GM13977 (cell line): ENCODE results near the gene RBFOX2.
"Not testable (repeated sequence)": the region's sequence is repeated elsewhere in the genome, so short reads cannot be mapped to it uniquely, and the experiment has no call there.

Experiments used
- DNase-seq: peaks from one replicate; pipeline ENCODE4 v3.0.0; 2012; ENCODE audit warnings: low spot score
- in situ Hi-C: fragments of 300-500 bp; cut with MboI; formaldehyde crosslinking; loops from one replicate; pipeline ENCODE4 v1.12.0; 2022; ENCODE audit warnings: low sequenced_read_pairs, low pct_unique_long_range_greater_than_20kb, mixed read lengths, inconsistent platforms; ENCODE audit not compliant: unreplicated experiment
- TF ChIP-seq, protein P1 (sequence below): IDR thresholded peaks from 2 replicates; pipeline ENCODE4 v1.5.1; 2012; ENCODE audit warnings: mild to moderate bottlenecking, control low read depth; ENCODE audit not compliant: insufficient read depth; ENCODE audit errors: extremely low read depth, missing control alignments

Gene RBFOX2

DNA sequence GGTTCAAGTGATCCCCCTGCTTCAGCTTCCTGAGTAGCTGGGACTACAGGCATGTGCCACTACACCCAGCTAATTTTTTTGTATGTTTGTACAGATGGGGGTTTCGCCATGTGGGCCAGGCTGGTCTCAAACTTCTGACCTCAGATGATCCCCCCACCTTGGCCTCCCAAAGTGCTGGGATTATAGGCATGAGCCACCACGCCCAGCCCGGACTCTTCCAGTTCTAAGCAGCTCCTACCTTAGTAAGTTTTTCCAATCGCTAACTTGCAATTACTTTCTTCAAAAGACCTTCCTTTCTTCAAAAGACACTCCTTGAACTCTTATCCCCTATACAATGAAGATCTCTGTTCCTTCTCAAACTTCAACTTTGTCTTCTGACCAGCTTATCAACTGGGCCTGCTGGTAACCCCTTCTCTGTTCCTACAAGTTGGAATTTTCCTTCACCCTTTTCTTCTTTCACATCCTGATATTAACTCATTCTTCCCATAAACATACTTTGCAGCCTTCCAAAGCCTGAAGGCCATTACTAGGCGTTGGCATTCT is 25.8 kb downstream of the RBFOX2 start:
- no peak for DNase-seq
- TF ChIP-seq, protein P1, sequence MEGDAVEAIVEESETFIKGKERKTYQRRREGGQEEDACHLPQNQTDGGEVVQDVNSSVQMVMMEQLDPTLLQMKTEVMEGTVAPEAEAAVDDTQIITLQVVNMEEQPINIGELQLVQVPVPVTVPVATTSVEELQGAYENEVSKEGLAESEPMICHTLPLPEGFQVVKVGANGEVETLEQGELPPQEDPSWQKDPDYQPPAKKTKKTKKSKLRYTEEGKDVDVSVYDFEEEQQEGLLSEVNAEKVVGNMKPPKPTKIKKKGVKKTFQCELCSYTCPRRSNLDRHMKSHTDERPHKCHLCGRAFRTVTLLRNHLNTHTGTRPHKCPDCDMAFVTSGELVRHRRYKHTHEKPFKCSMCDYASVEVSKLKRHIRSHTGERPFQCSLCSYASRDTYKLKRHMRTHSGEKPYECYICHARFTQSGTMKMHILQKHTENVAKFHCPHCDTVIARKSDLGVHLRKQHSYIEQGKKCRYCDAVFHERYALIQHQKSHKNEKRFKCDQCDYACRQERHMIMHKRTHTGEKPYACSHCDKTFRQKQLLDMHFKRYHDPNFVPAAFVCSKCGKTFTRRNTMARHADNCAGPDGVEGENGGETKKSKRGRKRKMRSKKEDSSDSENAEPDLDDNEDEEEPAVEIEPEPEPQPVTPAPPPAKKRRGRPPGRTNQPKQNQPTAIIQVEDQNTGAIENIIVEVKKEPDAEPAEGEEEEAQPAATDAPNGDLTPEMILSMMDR, result no peak
- in situ Hi-C loops, result no loop called here

DNA sequence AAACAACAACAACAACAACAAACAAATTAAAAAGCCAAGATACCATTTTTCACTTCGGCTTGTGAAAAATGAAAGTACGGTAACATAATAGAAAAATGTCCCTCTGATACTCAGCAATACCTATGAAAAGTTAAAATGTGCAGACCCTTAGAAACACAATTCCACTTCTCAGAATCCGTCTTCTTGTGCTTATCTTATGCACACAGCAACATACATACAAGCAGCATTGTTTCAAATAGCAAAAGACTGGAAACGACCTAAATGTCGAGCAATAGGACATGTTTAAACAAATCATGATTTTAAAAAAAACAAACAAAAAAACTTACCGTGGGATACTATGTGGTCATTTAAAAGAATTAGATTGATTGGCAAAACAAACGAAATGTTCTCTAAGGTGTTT is 26.5 kb downstream of the RBFOX2 start:
- no peak for DNase-seq
- TF ChIP-seq, protein P1, result no peak
- in situ Hi-C loops, result no loop called here

DNA sequence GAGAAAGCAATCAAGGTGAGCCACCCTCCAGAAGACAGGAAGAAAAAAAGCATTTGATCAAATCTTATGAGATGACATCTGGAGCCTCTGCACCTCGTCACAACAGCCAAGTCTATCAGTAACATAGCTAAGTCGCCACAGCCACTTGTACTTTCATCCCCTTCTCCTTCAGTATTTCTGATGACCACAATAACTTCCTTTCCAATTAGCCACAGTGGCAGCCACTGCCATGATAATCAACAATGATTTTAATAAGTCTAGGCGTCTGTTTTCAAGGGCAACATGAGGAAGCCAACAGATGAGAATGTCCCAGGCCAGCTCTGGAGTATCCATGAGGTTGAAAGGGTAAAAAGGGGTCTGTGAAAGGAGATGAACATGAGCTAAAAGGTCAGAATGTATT is 29.9 kb downstream of the RBFOX2 start:
- in situ Hi-C loops, result no loop called here
- DNase-seq, result no peak
- TF ChIP-seq, protein P1, result no peak

DNA sequence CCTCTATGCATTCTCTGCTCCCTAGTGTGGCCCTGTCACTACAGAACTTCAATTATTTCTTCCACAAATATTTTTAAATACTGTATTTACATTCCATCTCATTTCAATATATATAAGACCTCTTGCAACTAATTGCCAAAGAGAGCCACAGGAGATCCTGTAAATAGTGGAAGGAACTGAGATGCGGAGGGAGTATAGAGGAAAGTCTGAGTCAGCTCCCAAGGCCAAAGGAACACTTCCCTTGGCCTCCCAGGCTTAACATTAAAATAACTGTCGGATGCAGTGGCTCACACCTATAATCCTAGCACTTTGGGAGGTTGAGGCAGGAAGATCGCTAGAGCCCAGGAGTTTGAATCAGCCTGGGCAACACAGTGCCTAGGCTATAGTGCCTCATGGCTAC is 31.2 kb downstream of the RBFOX2 start:
- DNase-seq, result no peak
- in situ Hi-C loops, result no loop called here
- TF ChIP-seq, protein P1, result no peak

DNA sequence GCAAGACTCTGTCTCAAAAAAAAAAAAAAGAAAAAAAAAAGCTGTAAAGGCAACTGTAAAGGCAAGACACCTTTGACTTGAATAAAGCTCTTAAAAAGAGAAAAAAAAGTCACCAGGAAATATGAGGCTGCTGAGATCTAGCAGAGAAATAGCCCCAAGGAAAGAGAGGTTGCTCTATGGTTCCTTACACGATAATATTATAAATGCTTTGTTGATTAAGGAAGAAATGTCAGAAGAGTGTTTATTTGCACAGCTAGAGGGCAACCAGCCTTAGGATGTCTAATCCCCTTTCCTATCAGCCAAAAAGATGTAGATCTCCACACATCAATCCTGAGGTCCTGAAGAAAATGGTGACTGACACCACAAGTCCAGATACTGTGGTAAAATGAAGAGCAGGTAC is 32.0 kb downstream of the RBFOX2 start:
- DNase-seq, result no peak
- TF ChIP-seq, protein P1, result no peak
- in situ Hi-C loops, result no loop called here

DNA sequence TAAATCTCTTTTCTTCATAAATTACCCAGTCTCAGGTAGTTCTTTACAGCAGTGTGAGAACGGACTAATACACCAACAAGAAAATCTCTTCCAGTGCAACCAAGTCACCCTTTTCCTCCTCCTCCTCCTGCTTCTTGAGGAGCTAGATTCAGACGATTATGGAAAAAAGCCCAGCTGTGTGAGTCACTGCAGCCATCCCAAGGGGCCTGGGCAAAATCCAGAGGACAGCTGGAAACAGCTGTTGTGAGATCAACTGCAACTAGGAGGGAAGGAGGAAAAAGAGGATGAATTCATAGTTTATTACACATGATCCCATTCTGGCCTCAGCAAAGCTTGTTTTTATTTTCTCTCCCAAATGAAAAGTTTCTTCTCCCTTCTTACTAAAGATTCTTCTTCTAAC is 32.9 kb downstream of the RBFOX2 start:
- in situ Hi-C loops, result no loop called here
- DNase-seq, result no peak
- TF ChIP-seq, protein P1, result no peak

DNA sequence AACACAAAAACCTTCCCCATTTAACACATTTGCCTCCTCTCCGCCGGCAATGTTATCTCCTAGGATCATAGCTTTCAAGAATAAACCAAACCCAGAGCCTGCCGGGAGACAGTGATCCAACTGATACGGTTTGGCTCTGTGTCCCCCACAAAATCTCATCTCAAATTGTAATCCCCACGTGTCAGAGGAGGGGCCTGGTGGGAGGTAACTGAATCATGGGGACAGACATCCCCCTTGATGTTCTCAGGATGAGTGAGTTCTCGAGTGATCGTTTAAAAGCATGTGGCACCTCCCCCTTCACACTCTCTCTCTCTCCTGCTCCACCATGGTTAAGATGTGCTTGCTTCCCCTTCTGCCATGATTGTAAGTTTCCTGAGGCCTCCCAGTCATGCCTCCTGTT is 33.3 kb downstream of the RBFOX2 start:
- in situ Hi-C loops, result no loop called here
- TF ChIP-seq, protein P1, result no peak
- DNase-seq, result no peak

DNA sequence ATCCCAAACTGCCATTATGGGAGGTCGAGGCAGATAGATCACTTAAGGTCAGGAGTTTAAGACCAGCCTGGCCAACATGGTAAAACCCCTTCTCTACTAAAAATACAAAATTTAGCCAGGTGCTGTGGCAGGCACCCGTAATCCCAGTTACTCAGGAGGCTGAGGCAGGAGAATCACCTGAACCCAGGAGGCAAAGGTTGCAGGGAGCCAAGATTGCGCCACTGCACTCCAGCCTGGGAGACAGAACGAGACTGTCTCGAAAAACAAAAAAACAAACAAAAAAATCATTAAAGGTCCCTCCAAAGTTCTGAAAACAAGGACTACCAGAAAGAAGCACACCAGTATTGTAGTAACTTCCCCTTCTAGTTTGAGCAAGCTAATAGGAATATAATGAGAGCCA is 34.9 kb downstream of the RBFOX2 start:
- DNase-seq, in situ Hi-C loops: not testable (repeated sequence)
